HepG2 (cell line): ENCODE data around the gene CEBPE. TPM values are rescaled to one million over a fixed set of nuclear protein-coding genes. Genes with fewer than 3 reads are reported as not detected.

Experiments used
- DZIP1 ChIP-seq: sonication (generic); formaldehyde crosslinking; IDR thresholded peaks from 2 replicates; pipeline ENCODE4 v1.5.0; 2020; ENCODE audit warnings: mild to moderate bottlenecking, missing genetic modification reagents
- ELF4 ChIP-seq: sonication (generic); formaldehyde crosslinking; IDR thresholded peaks from 2 replicates; pipeline ENCODE4 v1.5.0; 2020; ENCODE audit warnings: missing genetic modification reagents, mild to moderate bottlenecking, moderate library complexity, borderline replicate concordance
- ERF ChIP-seq: IDR thresholded peaks from 2 replicates; pipeline ENCODE4 v1.6.1; 2018; ENCODE audit warnings: missing biosample characterization, missing genetic modification reagents
- KAT7 ChIP-seq: IDR thresholded peaks from 2 replicates; pipeline ENCODE4 v1.6.1; 2018; ENCODE audit warnings: borderline replicate concordance, missing compliant biosample characterization
- KDM5A ChIP-seq: fragments of 200-600 bp; sonication (generic); IDR thresholded peaks from 2 replicates; pipeline ENCODE4 v1.7.0; 2018; ENCODE audit warnings: antibody characterized with exemption, mild to moderate bottlenecking, low read length, borderline replicate concordance
- KLF13 ChIP-seq: sonication (generic); formaldehyde crosslinking; IDR thresholded peaks from 2 replicates; pipeline ENCODE4 v1.4.0; 2020; ENCODE audit warnings: mild to moderate bottlenecking, missing genetic modification reagents
- KLF9 ChIP-seq: IDR thresholded peaks from 2 replicates; pipeline ENCODE4 v1.6.1; 2016; ENCODE audit warnings: low read depth
- MXD4 ChIP-seq: IDR thresholded peaks from 2 replicates; pipeline ENCODE4 v1.6.1; 2016; ENCODE audit warnings: mild to moderate bottlenecking, missing biosample characterization, missing genetic modification reagents
- NPAS2 ChIP-seq: sonication (generic); formaldehyde crosslinking; IDR thresholded peaks from 2 replicates; pipeline ENCODE4 v1.8.0; 2022; ENCODE audit warnings: mild to moderate bottlenecking, missing genetic modification reagents, borderline replicate concordance
- RERE ChIP-seq: IDR thresholded peaks from 2 replicates; pipeline ENCODE4 v1.6.1; 2016; ENCODE audit warnings: low read depth, missing genetic modification reagents, missing compliant biosample characterization
- SKI ChIP-seq: fragments of 450-650 bp; IDR thresholded peaks from one replicate; pipeline ENCODE4 v1.6.1; 2018; ENCODE audit warnings: mild to moderate bottlenecking; ENCODE audit not compliant: partially characterized antibody
- SMAD3 ChIP-seq: sonication (generic); formaldehyde crosslinking; IDR thresholded peaks from 2 replicates; pipeline ENCODE4 v1.4.0; 2020; ENCODE audit warnings: missing genetic modification reagents
- WIZ ChIP-seq: sonication (generic); formaldehyde crosslinking; IDR thresholded peaks from 2 replicates; pipeline ENCODE4 v1.5.1; 2020; ENCODE audit warnings: mild to moderate bottlenecking, missing genetic modification reagents
- ZFYVE20 ChIP-seq: sonication (generic); formaldehyde crosslinking; IDR thresholded peaks from 2 replicates; pipeline ENCODE4 v1.8.0; 2023; ENCODE audit warnings: low read depth, mild to moderate bottlenecking, moderate library complexity, missing genetic modification reagents, borderline replicate concordance
- ZNF235 ChIP-seq: sonication (generic); formaldehyde crosslinking; IDR thresholded peaks from 2 replicates; pipeline ENCODE4 v1.8.1; 2023; ENCODE audit warnings: mild to moderate bottlenecking, missing genetic modification reagents, borderline replicate concordance
- ZNF251 ChIP-seq: sonication (generic); formaldehyde crosslinking; IDR thresholded peaks from 2 replicates; pipeline ENCODE4 v1.9.0; 2021; ENCODE audit warnings: mild to moderate bottlenecking, missing genetic modification reagents
- ZSCAN29 ChIP-seq: sonication (generic); formaldehyde crosslinking; conservative IDR thresholded peaks from 2 replicates; pipeline ENCODE4 v1.4.0; 2020; ENCODE audit warnings: mild to moderate bottlenecking, missing genetic modification reagents
- ZSCAN30 ChIP-seq: sonication (generic); formaldehyde crosslinking; IDR thresholded peaks from 2 replicates; pipeline ENCODE4 v1.5.0; 2020; ENCODE audit warnings: mild to moderate bottlenecking, missing genetic modification reagents
- ZXDC ChIP-seq: sonication (generic); formaldehyde crosslinking; IDR thresholded peaks from 2 replicates; pipeline ENCODE4 v1.5.0; 2020; ENCODE audit warnings: mild to moderate bottlenecking, missing genetic modification reagents
- polyA plus RNA-seq, 8 experiments: library from polyadenylated mRNA; depleted of rRNA in 3 of 8; stranded (reverse) in 7 of 8; unstranded in 1 of 8; fragments of >200 nt; fragmentation: Illumina TruSeq in 4 of 8; extraction: Trizol in 4 of 8; gene quantifications; 2 replicates each; pipeline versions ENCODE4 v1.2.1 to v1.2.3, GENCODE V29; 2011 to 2016; ENCODE audit warnings: low read depth in 4 of 8, missing spikeins in 1 of 8, mixed read lengths in 1 of 8; ENCODE audit not compliant: insufficient read depth in 1 of 8
- total RNA-seq, 5 experiments: library from RNA; depleted of rRNA; stranded (reverse); fragments of >200 nt; fragmentation: Illumina TruSeq; extraction: Trizol; gene quantifications; 2 replicates each; pipeline ENCODE4 v1.2.3, GENCODE V29; 2016; ENCODE audit warnings: low read depth in 1 of 5

Gene CEBPE
- total and polyA plus RNA-seq, 2 of the 13 experiments (the other 11 are each of a cell fraction or from before 2014, with no cell fraction given): 0.09 to 0.11 TPM

- TF ChIP-seq ZSCAN29 (CRISPR knock-in tag): no peak
- peak; percentile 39; the same call in 1 of the 2 replicates for TF ChIP-seq RERE (CRISPR knock-in tag)
- no peak for TF ChIP-seq WIZ (CRISPR knock-in tag)
- TF ChIP-seq SMAD3 (CRISPR knock-in tag): peak; percentile 97
- no peak for TF ChIP-seq KLF13 (CRISPR knock-in tag)
- no peak for TF ChIP-seq ELF4 (CRISPR knock-in tag)
- TF ChIP-seq ZXDC (CRISPR knock-in tag): no peak
- peak; percentile 53; the same call in 1 of the 2 replicates for TF ChIP-seq KAT7 (CRISPR knock-in tag)
- no peak for TF ChIP-seq ZFYVE20 (CRISPR knock-in tag)
- no peak for TF ChIP-seq SKI
- no peak for TF ChIP-seq KDM5A
- no peak for TF ChIP-seq KLF9 (CRISPR knock-in tag)
- peak; percentile 98 for TF ChIP-seq ERF (CRISPR knock-in tag)
- no peak for TF ChIP-seq DZIP1
- TF ChIP-seq ZNF235 (CRISPR knock-in tag): peak; percentile 49; the same call in 1 of the 2 replicates
- no peak for TF ChIP-seq ZSCAN30 (CRISPR knock-in tag)
- no peak for TF ChIP-seq NPAS2 (CRISPR knock-in tag)
- peak; percentile 33; the same call in 1 of the 2 replicates for TF ChIP-seq MXD4 (CRISPR knock-in tag)
- no peak for TF ChIP-seq ZNF251 (CRISPR knock-in tag)
These were observed 1.6 kb upstream of the CEBPE start (continued) for GRCh38 chr14:23120541-23121251.
